ENCODE data around the gene GSC2. TPM values are rescaled to one million over a fixed set of nuclear protein-coding genes. Genes with fewer than 3 reads are reported as not detected.

GSC2 gene
- total and polyA plus RNA-seq, 10 donors = not detected

DNA sequence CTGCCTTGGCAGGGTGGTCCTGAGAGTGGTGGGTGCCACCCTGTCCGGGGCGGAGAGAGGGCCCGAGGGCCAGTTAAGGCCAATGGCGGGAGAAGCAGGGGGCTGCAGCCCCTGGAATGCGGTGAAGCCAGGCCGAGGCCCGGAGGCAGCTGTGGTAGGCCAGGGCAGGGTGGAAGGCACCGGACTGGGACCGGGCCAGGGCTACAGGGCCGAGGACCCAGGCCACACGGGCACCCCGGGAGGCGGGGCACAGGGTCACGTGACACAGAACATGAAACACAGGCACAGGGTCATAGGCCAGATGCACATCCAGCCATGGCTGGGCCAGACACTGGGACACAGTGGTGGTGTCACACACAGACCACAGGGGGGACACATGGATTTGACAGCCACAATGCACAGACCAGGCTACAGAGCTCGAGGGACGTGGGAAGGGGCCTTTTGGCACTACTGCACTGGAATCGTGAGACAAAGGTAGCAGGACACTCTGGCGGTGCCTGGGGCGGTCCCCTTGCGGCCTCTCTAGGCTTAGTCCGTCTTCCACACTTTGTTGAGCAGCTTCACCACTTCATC, 25.6 kb upstream of the GSC2 start:
- peaks cover 0 to 21% (median 0%) of the 10 kb centered on the region in 6 donors for H3K36me3 ChIP-seq
- no peak for DNase-seq
- peaks cover 48 to 87% (median 71%) of the 10 kb centered on the region in 6 donors for H3K4me1 ChIP-seq
- TF ChIP-seq, protein P1, sequence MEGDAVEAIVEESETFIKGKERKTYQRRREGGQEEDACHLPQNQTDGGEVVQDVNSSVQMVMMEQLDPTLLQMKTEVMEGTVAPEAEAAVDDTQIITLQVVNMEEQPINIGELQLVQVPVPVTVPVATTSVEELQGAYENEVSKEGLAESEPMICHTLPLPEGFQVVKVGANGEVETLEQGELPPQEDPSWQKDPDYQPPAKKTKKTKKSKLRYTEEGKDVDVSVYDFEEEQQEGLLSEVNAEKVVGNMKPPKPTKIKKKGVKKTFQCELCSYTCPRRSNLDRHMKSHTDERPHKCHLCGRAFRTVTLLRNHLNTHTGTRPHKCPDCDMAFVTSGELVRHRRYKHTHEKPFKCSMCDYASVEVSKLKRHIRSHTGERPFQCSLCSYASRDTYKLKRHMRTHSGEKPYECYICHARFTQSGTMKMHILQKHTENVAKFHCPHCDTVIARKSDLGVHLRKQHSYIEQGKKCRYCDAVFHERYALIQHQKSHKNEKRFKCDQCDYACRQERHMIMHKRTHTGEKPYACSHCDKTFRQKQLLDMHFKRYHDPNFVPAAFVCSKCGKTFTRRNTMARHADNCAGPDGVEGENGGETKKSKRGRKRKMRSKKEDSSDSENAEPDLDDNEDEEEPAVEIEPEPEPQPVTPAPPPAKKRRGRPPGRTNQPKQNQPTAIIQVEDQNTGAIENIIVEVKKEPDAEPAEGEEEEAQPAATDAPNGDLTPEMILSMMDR (IDR thresholded peaks at IDR 0.05 in 8 of 11, conservative IDR thresholded peaks at IDR 0.05 in 3 of 11) = no peak
- no peak for TF ChIP-seq POLR2A (IDR thresholded peaks at IDR 0.05)
- no peak for TF ChIP-seq POLR2AphosphoS5 (IDR thresholded peaks at IDR 0.05)
- no peaks in the 10 kb centered on the region for H3K9me3 ChIP-seq
- H3K27me3 ChIP-seq (replicated peaks in 1 of 7) = peaks cover 0 to 3% (median 0%) of the 10 kb centered on the region in 7 donors
- WGBS, 5 donors = 81 to 95% (median 88%) methylated on average over 7 to 21 of the region's 21 CpGs
- intact Hi-C loops (cut with DNase I; ENCODE audit: low total_unique reads) = no loop called here
- peak overlapping the region in 1 of 8 donors; percentile 95 for H3K27ac ChIP-seq
- no peak overlapping the region for H3K4me3 ChIP-seq

DNA sequence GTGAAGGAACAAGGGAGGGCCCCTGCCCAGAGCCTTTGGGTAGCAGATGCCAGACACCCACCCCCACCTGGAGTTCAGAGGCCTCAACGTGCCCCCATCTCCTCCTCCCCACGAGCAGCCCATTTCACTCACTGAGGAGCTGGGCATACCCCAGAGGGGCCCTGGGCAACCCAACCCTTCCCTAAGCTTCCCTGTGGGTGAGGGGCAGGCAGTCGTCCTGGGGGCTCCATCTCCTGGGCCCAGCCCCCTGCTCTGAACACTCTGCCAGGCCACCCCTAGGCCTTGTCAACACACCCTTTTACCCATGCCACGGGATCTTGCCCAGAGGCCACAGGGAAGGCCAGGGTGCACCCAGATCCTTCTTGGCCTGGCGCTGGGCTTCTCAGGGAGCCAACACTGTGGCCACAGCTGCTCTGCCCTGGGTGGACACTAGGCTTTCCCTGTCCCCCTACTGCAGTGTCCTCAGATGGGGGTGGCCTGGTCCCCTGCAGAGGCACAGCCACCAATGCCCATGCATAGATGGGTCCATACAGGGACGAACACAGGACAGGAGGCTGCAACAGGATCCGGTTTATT, 25.0 kb upstream of the GSC2 start:
- intact Hi-C loops (cut with DNase I; ENCODE audit: low total_unique reads) = no loop called here
- DNase-seq = no peak
- peaks cover 0 to 18% (median 0%) of the 10 kb centered on the region in 6 donors for H3K36me3 ChIP-seq
- peaks cover 51 to 93% (median 77%) of the 10 kb centered on the region in 6 donors for H3K4me1 ChIP-seq
- H3K4me3 ChIP-seq = no peak overlapping the region
- TF ChIP-seq POLR2A (IDR thresholded peaks at IDR 0.05) (no peak), POLR2AphosphoS5 (IDR thresholded peaks at IDR 0.05) (no peak)
- TF ChIP-seq, protein P1 (IDR thresholded peaks at IDR 0.05 in 8 of 11, conservative IDR thresholded peaks at IDR 0.05 in 3 of 11) = no peak
- H3K27ac ChIP-seq = peak overlapping the region in 6 of 8 donors; percentile 19 to 91 (median 61)
- WGBS, 5 donors = 59 to 94% (median 83%) methylated on average over 3 to 7 of the region's 7 CpGs
- peaks cover 0 to 9% (median 0%) of the 10 kb centered on the region in 7 donors for H3K27me3 ChIP-seq (replicated peaks in 1 of 7)
- no peaks in the 10 kb centered on the region for H3K9me3 ChIP-seq

DNA sequence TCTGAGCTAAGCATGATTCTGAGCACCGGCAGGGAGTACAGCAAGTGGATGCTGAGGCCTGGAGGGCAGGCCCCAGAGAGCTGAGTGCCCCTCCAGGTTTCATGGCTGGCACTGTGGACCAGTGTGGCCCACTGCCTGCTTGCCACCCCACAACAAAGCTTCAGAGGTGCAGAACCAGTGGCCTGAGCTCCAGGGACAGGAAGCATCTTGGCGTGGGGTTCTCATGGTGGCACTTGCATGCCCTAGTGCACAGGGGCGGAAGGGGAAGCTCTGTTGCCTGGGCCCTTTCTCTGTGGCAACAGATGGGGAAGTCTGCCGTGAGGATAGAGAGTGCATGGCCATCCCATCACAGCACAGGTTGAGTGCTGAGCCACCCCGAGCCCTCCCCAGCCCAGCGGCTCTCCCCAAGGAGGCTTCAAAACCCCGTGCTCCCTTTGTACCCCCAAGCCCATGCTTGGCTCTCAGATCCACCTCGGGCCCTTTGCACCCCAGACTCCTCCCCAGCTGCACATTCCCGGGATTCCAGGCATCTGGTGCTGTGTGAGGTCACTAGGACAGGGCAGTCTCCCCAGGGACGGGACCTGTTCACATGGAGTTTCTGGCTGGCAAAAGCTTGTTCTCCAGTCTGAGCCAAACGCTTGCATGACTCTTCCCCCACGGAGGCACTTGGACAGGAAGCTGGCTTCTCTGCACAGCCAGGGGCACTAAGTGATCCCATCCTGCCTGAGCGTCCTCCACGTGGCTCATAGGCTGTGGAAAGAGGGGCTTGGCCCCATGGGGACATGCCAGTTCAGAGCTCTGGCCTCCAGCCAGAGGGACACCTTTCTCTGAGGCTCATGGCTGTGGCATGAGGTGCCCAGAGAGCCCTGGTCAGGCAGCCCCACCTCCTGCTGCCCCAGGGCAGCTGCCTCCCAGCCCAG, 24.3 kb upstream of the GSC2 start:
- WGBS, 5 donors = 31 to 50% (median 40%) methylated on average over 8 to 14 of the region's 14 CpGs
- intact Hi-C loops (cut with DNase I; ENCODE audit: low total_unique reads) = no loop called here

More for the DNA sequence above, 24.3 kb upstream of the GSC2 start:
- TF ChIP-seq, protein P1 (IDR thresholded peaks at IDR 0.05 in 8 of 11, conservative IDR thresholded peaks at IDR 0.05 in 3 of 11) = no peak
- peak; percentile 35 to 60 (median 56) for TF ChIP-seq POLR2AphosphoS5 (IDR thresholded peaks at IDR 0.05)
- TF ChIP-seq POLR2A (IDR thresholded peaks at IDR 0.05) = no peak
- H3K36me3 ChIP-seq = peaks cover 0 to 18% (median 0%) of the 10 kb centered on the region in 6 donors
- H3K27ac ChIP-seq = peak overlapping the region in 7 of 8 donors; percentile 15 to 91 (median 60)
- H3K9me3 ChIP-seq = no peaks in the 10 kb centered on the region
- peaks cover 0 to 16% (median 6%) of the 10 kb centered on the region in 7 donors for H3K27me3 ChIP-seq (replicated peaks in 1 of 7)
- peaks cover 48 to 93% (median 80%) of the 10 kb centered on the region in 6 donors for H3K4me1 ChIP-seq
- H3K4me3 ChIP-seq = peak overlapping the region in 2 of 8 donors; percentile 3 to 40
- DNase-seq = peak; percentile 90
